DMS114 treated with DMSO at 0.1 percent for 48 hours (cell line): ENCODE results near the gene MYRF.

Experiments
- DNase-seq: peaks from one replicate; lab custom pipeline; 2025; ENCODE audit not compliant: unreplicated experiment; lab: John Stamatoyannopoulos, UW

The MYRF gene

GRCh38 chr11:61756452-61757212 lies 4.2 kb downstream of the MYRF start:
- DNase-seq: no peak

GRCh38 chr11:61757213-61757862 lies 4.9 kb downstream of the MYRF start:
- DNase-seq: no peak

GRCh38 chr11:61760946-61761345 lies 8.5 kb downstream of the MYRF start:
- DNase-seq: no peak

- DNase-seq: no peak
Measured at GRCh38 chr11:61761440-61762222, 9.2 kb downstream of the MYRF start.

- no peak for DNase-seq
Measured at GRCh38 chr11:61762223-61762615, 9.8 kb downstream of the MYRF start.

- DNase-seq: no peak
Measured at GRCh38 chr11:61762798-61763197, 10.4 kb downstream of the MYRF start.

GRCh38 chr11:61763930-61764605 lies 11.6 kb downstream of the MYRF start:
- no peak for DNase-seq

- DNase-seq: no peak
Measured at GRCh38 chr11:61764606-61765260, 12.3 kb downstream of the MYRF start.

- no peak for DNase-seq
Measured at GRCh38 chr11:61765550-61766253, 13.3 kb downstream of the MYRF start.

- DNase-seq: no peak
Measured at GRCh38 chr11:61766353-61766841, 14.0 kb downstream of the MYRF start.

- DNase-seq: no peak
Measured at GRCh38 chr11:61768376-61769076, 16.1 kb downstream of the MYRF start.

GRCh38 chr11:61769169-61769920 lies 16.9 kb downstream of the MYRF start:
- no peak for DNase-seq

- no peak for DNase-seq
Measured at GRCh38 chr11:61769946-61770683, 17.7 kb downstream of the MYRF start.

- DNase-seq: no peak
Measured at GRCh38 chr11:61771195-61771894, 18.9 kb downstream of the MYRF start.

GRCh38 chr11:61771985-61772455 lies 19.6 kb downstream of the MYRF start:
- no peak for DNase-seq

GRCh38 chr11:61773356-61773755 lies 20.9 kb downstream of the MYRF start:
- no peak for DNase-seq

GRCh38 chr11:61773809-61774208 lies 21.4 kb downstream of the MYRF start:
- no peak for DNase-seq
